Kidney (tissue), 14 donors: Measurements from ENCODE around the gene KIRREL2. TPM values are rescaled to one million over a fixed set of nuclear protein-coding genes. Genes with fewer than 3 reads are reported as not detected.

Experiments used
- DNase-seq, 5 donors: peaks; one replicate each; pipeline ENCODE4 v3.0.0-alpha.2; 2013 to 2020
- FAIRE-seq: peaks from 2 replicates; lab custom pipeline; 2012; peaks lifted over from hg19 to GRCh38; lab: Jason Lieb, UNC
- H3K27ac ChIP-seq, 2 donors: one replicate each; pipeline ENCODE4 v1.7.0; 2013; ENCODE audit warnings: low read depth in 2 of 2, low read length in 2 of 2, inconsistent platforms in 1 of 2
- H3K27me3 ChIP-seq: one replicate; pipeline ENCODE4 v1.7.1; 2013; ENCODE audit warnings: low read length, inconsistent platforms; ENCODE audit not compliant: control insufficient read depth, insufficient read depth
- H3K36me3 ChIP-seq, 3 donors: one replicate each; pipeline versions ENCODE4 v1.7.0 to v1.7.1; 2013; ENCODE audit warnings: low read length in 3 of 3, control low read depth in 1 of 3, inconsistent platforms in 1 of 3; ENCODE audit not compliant: insufficient read depth in 3 of 3, control insufficient read depth in 2 of 3
- H3K4me1 ChIP-seq, 3 donors: one replicate each; pipeline versions ENCODE4 v1.7.0 to v1.7.1; 2013; ENCODE audit warnings: low read length in 3 of 3, inconsistent platforms in 1 of 3, low read depth in 1 of 3; ENCODE audit not compliant: control insufficient read depth in 2 of 3, insufficient read depth in 2 of 3
- H3K4me3 ChIP-seq, 3 donors: one replicate each; pipeline versions ENCODE4 v1.7.0 to v1.8.1; 2013; ENCODE audit warnings: low read length in 3 of 3, control low read depth in 1 of 3, inconsistent platforms in 1 of 3
- H3K9ac ChIP-seq, 3 donors: one replicate each; pipeline versions ENCODE4 v1.7.0 to v1.7.1; 2013; ENCODE audit warnings: low read length in 3 of 3, control low read depth in 1 of 3, inconsistent platforms in 1 of 3
- H3K9me3 ChIP-seq, 3 donors: one replicate each; pipeline versions ENCODE4 v1.7.0 to v1.7.1; 2013; ENCODE audit warnings: low read length in 3 of 3, control low read depth in 1 of 3, inconsistent platforms in 1 of 3; ENCODE audit not compliant: control insufficient read depth in 2 of 3, insufficient read depth in 1 of 3
- CTCF ChIP-seq: IDR thresholded peaks from 3 replicates; pipeline ENCODE4 v1.5.1; 2012; ENCODE audit warnings: mild to moderate bottlenecking, moderate library complexity, borderline replicate concordance; ENCODE audit not compliant: insufficient read depth; ENCODE audit errors: extremely low read depth
- intact Hi-C: fragments of 100-400 bp; cut with DNase I; formaldehyde crosslinking; loops from one replicate; pipeline ENCODE4 v1.11.1; 2022
- polyA plus RNA-seq: library from polyadenylated mRNA; stranded (reverse); fragments of 350-450 nt; fragmentation: Illumina TruSeq; extraction: RNeasy Lipid Tissue Mini Kit (QIAGEN cat#74804); gene quantifications from one replicate; pipeline ENCODE4 v1.2.3, GENCODE V29; 2014; ENCODE audit warnings: low read depth, low replicate concordance; ENCODE audit not compliant: insufficient read depth
- total RNA-seq: library from RNA; stranded (reverse); fragmentation: NEBNext Ultra II Directional; extraction: Animal tissue kit (Norgen Biotek cat#: 25700); gene quantifications from one replicate; pipeline ENCODE4 v1.2.1, GENCODE V29; 2021
- donor health status: control.
- donor health status: control.
- donor health status: control.
- donor health status: control.
- donor health status: control.
- donor health status: DM: yes; HTN: yes; CAD: no.
- donor health status: Normal renal cell carcinoma (clear cell type).

Gene KIRREL2
- total and polyA plus RNA-seq, 2 donors from 2014 or later: 0.82 TPM; not detected in 1

GRCh38 chr19:35847911-35848310 lies 8.8 kb upstream of the KIRREL2 start:
- H3K27me3 ChIP-seq: peaks cover 10% of the 10 kb centered on the region
- H3K36me3 ChIP-seq: no peaks in the 10 kb centered on the region
- no peak overlapping the region for H3K27ac ChIP-seq
- no peak overlapping the region for H3K4me3 ChIP-seq
- DNase-seq (no peak), FAIRE-seq (no peak)
- no peak for TF ChIP-seq CTCF
- intact Hi-C loops: no loop called here
- H3K4me1 ChIP-seq: peaks cover 0 to 5% (median 0%) of the 10 kb centered on the region in 3 donors
- no peak overlapping the region for H3K9ac ChIP-seq
- H3K9me3 ChIP-seq: no peaks in the 10 kb centered on the region

- H3K27me3 ChIP-seq: peaks cover 10% of the 10 kb centered on the region
- no peaks in the 10 kb centered on the region for H3K36me3 ChIP-seq
- no peak for FAIRE-seq
- H3K27ac ChIP-seq: no peak overlapping the region
- no peak for DNase-seq
- H3K4me3 ChIP-seq: no peak overlapping the region
- no peak overlapping the region for H3K9ac ChIP-seq
- intact Hi-C loops: no loop called here
- no peaks in the 10 kb centered on the region for H3K9me3 ChIP-seq
- H3K4me1 ChIP-seq: peaks cover 0 to 5% (median 0%) of the 10 kb centered on the region in 3 donors
- no peak for TF ChIP-seq CTCF
Measured at GRCh38 chr19:35848486-35848885, 8.2 kb upstream of the KIRREL2 start.

GRCh38 chr19:35848919-35849505 lies 7.7 kb upstream of the KIRREL2 start:
- H3K9ac ChIP-seq: no peak overlapping the region
- no peak overlapping the region for H3K27ac ChIP-seq
- FAIRE-seq: no peak
- no peaks in the 10 kb centered on the region for H3K9me3 ChIP-seq
- peaks cover 0 to 5% (median 0%) of the 10 kb centered on the region in 3 donors for H3K4me1 ChIP-seq
- TF ChIP-seq CTCF: no peak
- H3K4me3 ChIP-seq: no peak overlapping the region
- H3K36me3 ChIP-seq: no peaks in the 10 kb centered on the region
- no peak for DNase-seq
- intact Hi-C loops: no loop called here
- H3K27me3 ChIP-seq: peaks cover 10% of the 10 kb centered on the region
